Hepatocyte (in vitro differentiated cells): ENCODE measurements around the gene CHCHD6. TPM values are rescaled to one million over a fixed set of nuclear protein-coding genes. Genes with fewer than 3 reads are reported as not detected.

ENCODE experiments used
- DNase-seq: peaks from one replicate; pipeline ENCODE4 v3.0.0-alpha.2; 2016; ENCODE audit warnings: low spot score
- H2AFZ ChIP-seq: fragments of 200-600 bp; sonication (generic); 2 replicates; pipeline ENCODE4 v1.6.0; 2016; ENCODE audit warnings: antibody characterized with exemption, mild to moderate bottlenecking
- H3K27ac ChIP-seq: fragments of 200-600 bp; sonication (generic); 2 replicates; pipeline ENCODE4 v1.5.1; 2016; ENCODE audit warnings: mild to moderate bottlenecking
- H3K27me3 ChIP-seq: fragments of 200-600 bp; sonication (generic); 2 replicates; pipeline ENCODE4 v1.6.1; 2016
- H3K36me3 ChIP-seq: fragments of 200-600 bp; sonication (generic); replicated peaks from 2 replicates; pipeline ENCODE4 v1.5.1; 2016; ENCODE audit warnings: low read depth; ENCODE audit not compliant: insufficient read depth
- H3K4me1 ChIP-seq: fragments of 200-600 bp; sonication (generic); 2 replicates; pipeline ENCODE4 v1.5.1; 2016; ENCODE audit warnings: mild to moderate bottlenecking, moderate library complexity; ENCODE audit not compliant: insufficient read depth
- H3K4me2 ChIP-seq: fragments of 200-600 bp; sonication (generic); 2 replicates; pipeline ENCODE4 v1.6.0; 2016
- H3K4me3 ChIP-seq: fragments of 200-600 bp; sonication (generic); 2 replicates; pipeline ENCODE4 v1.5.1; 2016; ENCODE audit warnings: mild to moderate bottlenecking
- H3K79me2 ChIP-seq: fragments of 200-600 bp; sonication (generic); 2 replicates; pipeline ENCODE4 v1.6.0; 2017; ENCODE audit warnings: mild to moderate bottlenecking
- H3K9me2 ChIP-seq: fragments of 200-600 bp; sonication (generic); replicated peaks from 2 replicates; pipeline ENCODE4 v1.6.0; 2017; ENCODE audit warnings: mild to moderate bottlenecking; ENCODE audit not compliant: insufficient read depth
- H3K9me3 ChIP-seq: fragments of 200-600 bp; sonication (generic); 2 replicates; pipeline ENCODE4 v1.5.1; 2016; ENCODE audit warnings: low read depth, mild to moderate bottlenecking
- H4K20me1 ChIP-seq: fragments of 200-600 bp; sonication (generic); 2 replicates; pipeline ENCODE4 v1.6.0; 2016; ENCODE audit warnings: mild to moderate bottlenecking; ENCODE audit not compliant: insufficient read depth, poor library complexity, severe bottlenecking
- EZH2 ChIP-seq: fragments of 200-600 bp; sonication (generic); IDR thresholded peaks from 2 replicates; pipeline ENCODE4 v1.6.1; 2016; ENCODE audit warnings: antibody characterized with exemption, mild to moderate bottlenecking, borderline replicate concordance
- EZH2phosphoT487 ChIP-seq: fragments of 200-600 bp; sonication (generic); IDR thresholded peaks from one replicate; pipeline ENCODE4 v1.6.1; 2018; ENCODE audit warnings: antibody characterized with exemption, mild to moderate bottlenecking, low read depth, moderate library complexity; ENCODE audit not compliant: unreplicated experiment, severe bottlenecking
- whole genome bisulfite sequencing: methylation state at CpG from one replicate; pipeline ENCODE4 v1.1.6; 2016; ENCODE audit warnings: low lambda C conversion rate; ENCODE audit errors: missing lambda C conversion rate; 5-methylcytosine and 5-hydroxymethylcytosine counted together
- polyA plus RNA-seq: library from polyadenylated mRNA; unstranded; fragments of >200 nt; fragmentation: Nextera tagmentation; extraction: Ambion mirVana; gene quantifications from 2 replicates; pipeline ENCODE4 v1.2.1, GENCODE V29; 2016
- total RNA-seq: library from RNA; depleted of rRNA; stranded (reverse); fragments of >200 nt; gene quantifications from 2 replicates; pipeline ENCODE4 v1.2.3, GENCODE V29; 2014
- TF ChIP-seq, protein P1 (sequence below): fragments of 200-600 bp; sonication (generic); IDR thresholded peaks from 2 replicates; pipeline ENCODE4 v1.5.1; 2016; ENCODE audit warnings: antibody characterized with exemption, mild to moderate bottlenecking; ENCODE audit not compliant: poor library complexity

CHCHD6 gene
- total and polyA plus RNA-seq, 2 experiments from 2014 or later: 13.8 to 19.7 TPM

- TF ChIP-seq, protein P1, sequence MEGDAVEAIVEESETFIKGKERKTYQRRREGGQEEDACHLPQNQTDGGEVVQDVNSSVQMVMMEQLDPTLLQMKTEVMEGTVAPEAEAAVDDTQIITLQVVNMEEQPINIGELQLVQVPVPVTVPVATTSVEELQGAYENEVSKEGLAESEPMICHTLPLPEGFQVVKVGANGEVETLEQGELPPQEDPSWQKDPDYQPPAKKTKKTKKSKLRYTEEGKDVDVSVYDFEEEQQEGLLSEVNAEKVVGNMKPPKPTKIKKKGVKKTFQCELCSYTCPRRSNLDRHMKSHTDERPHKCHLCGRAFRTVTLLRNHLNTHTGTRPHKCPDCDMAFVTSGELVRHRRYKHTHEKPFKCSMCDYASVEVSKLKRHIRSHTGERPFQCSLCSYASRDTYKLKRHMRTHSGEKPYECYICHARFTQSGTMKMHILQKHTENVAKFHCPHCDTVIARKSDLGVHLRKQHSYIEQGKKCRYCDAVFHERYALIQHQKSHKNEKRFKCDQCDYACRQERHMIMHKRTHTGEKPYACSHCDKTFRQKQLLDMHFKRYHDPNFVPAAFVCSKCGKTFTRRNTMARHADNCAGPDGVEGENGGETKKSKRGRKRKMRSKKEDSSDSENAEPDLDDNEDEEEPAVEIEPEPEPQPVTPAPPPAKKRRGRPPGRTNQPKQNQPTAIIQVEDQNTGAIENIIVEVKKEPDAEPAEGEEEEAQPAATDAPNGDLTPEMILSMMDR: no peak
- no peak for TF ChIP-seq EZH2
- TF ChIP-seq EZH2phosphoT487: no peak
- no peaks in the 10 kb centered on the region for H3K36me3 ChIP-seq
- H3K27me3 ChIP-seq: no peaks in the 10 kb centered on the region
- no peak overlapping the region for H3K4me3 ChIP-seq
- WGBS: 82% methylated on average over 10 of the region's 10 CpGs
- no peak overlapping the region for H2AFZ ChIP-seq
- H3K27ac ChIP-seq: no peak overlapping the region
- H3K9me2 ChIP-seq: no peaks in the 10 kb centered on the region
- H3K4me1 ChIP-seq: no peaks in the 10 kb centered on the region
- no peaks in the 10 kb centered on the region for H3K9me3 ChIP-seq
- H4K20me1 ChIP-seq: peaks cover 75% of the 10 kb centered on the region
- DNase-seq: no peak
- H3K79me2 ChIP-seq: peaks cover 45% of the 10 kb centered on the region
- H3K4me2 ChIP-seq: no peak overlapping the region
Measured at GRCh38 chr3:126994661-126995245, 290.7 kb downstream of the CHCHD6 start.

GRCh38 chr3:126995254-126995780 lies 291.3 kb downstream of the CHCHD6 start:
- Histone ChIP-seq H3K4me3 (no peak overlapping the region), H2AFZ (no peak overlapping the region), H3K27ac (no peak overlapping the region), H3K79me2 (peaks cover 40% of the 10 kb centered on the region), H3K4me2 (no peak overlapping the region), H3K27me3 (no peaks in the 10 kb centered on the region), H3K4me1 (no peaks in the 10 kb centered on the region), H4K20me1 (peaks cover 72% of the 10 kb centered on the region), H3K36me3 (no peaks in the 10 kb centered on the region), H3K9me3 (no peaks in the 10 kb centered on the region), H3K9me2 (no peaks in the 10 kb centered on the region)
- TF ChIP-seq, protein P1: no peak
- TF ChIP-seq EZH2phosphoT487 (no peak), EZH2 (no peak)
- no peak for DNase-seq
- 91% methylated on average over 12 of the region's 12 CpGs for WGBS

- Histone ChIP-seq H3K9me2 (no peaks in the 10 kb centered on the region), H3K4me3 (no peak overlapping the region), H2AFZ (no peak overlapping the region), H3K4me2 (no peak overlapping the region), H3K27me3 (no peaks in the 10 kb centered on the region), H3K27ac (no peak overlapping the region), H3K79me2 (peaks cover 38% of the 10 kb centered on the region), H3K9me3 (no peaks in the 10 kb centered on the region), H4K20me1 (peaks cover 65% of the 10 kb centered on the region), H3K4me1 (no peaks in the 10 kb centered on the region), H3K36me3 (no peaks in the 10 kb centered on the region)
- DNase-seq: no peak
- 93% methylated on average over 11 of the region's 11 CpGs for WGBS
- no peak for TF ChIP-seq EZH2
- TF ChIP-seq, protein P1: no peak
- TF ChIP-seq EZH2phosphoT487: no peak
Measured at GRCh38 chr3:126995926-126996512, 292.0 kb downstream of the CHCHD6 start.
